H1 (cell line): ENCODE measurements around the gene KRTAP4-7. TPM values are rescaled to one million over a fixed set of nuclear protein-coding genes. Genes with fewer than 3 reads are reported as not detected.
"Not testable (repeated sequence)": the region's sequence is repeated elsewhere in the genome, so short reads cannot be mapped to it uniquely, and the experiment has no call there.

Source experiments
- CTCF ChIA-PET: fragments of 300-600 bp; sonication (Branson Sonifier 250); formaldehyde crosslinking; loops from one replicate; lab custom pipeline; 2021; ENCODE audit not compliant: partially characterized antibody; lab: Charles Lee
- POLR2A ChIA-PET: fragments of 300-600 bp; sonication (Branson Sonifier 250); formaldehyde crosslinking; loops from one replicate; lab custom pipeline; 2021; ENCODE audit warnings: inconsistent platforms; ENCODE audit not compliant: partially characterized antibody; lab: Charles Lee
- DNase-seq, 2 experiments: peaks; one replicate each; pipeline versions ENCODE4 v3.0.0 to v3.0.0-alpha.2; 2010 to 2022; ENCODE audit warnings: low spot score in 2 of 2, low read depth in 1 of 2, mixed read lengths in 1 of 2
- FAIRE-seq: peaks from 2 replicates; lab custom pipeline; 2011; peaks lifted over from hg19 to GRCh38; lab: Jason Lieb, UNC
- H2AFZ ChIP-seq: 2 replicates; pipeline ENCODE4 v1.8.1; 2012; ENCODE audit warnings: low read length, inconsistent platforms
- H2AK5ac ChIP-seq: 2 replicates; pipeline ENCODE4 v1.6.1; 2013; ENCODE audit warnings: low read depth, low read length
- H2BK120ac ChIP-seq: replicated peaks from 2 replicates; pipeline ENCODE3; 2013; ENCODE audit warnings: low read depth, low read length, inconsistent platforms
- H2BK12ac ChIP-seq: 2 replicates; pipeline ENCODE4 v1.6.1; 2013; ENCODE audit warnings: low read depth, low read length
- H2BK15ac ChIP-seq: 2 replicates; pipeline ENCODE4 v1.6.1; 2013; ENCODE audit warnings: low read length
- H2BK20ac ChIP-seq: 2 replicates; pipeline ENCODE4 v1.6.1; 2013; ENCODE audit warnings: low read length
- H2BK5ac ChIP-seq: 2 replicates; pipeline ENCODE4 v1.6.1; 2013; ENCODE audit warnings: low read depth, low read length
- H3K14ac ChIP-seq: 2 replicates; pipeline ENCODE4 v1.6.1; 2013; ENCODE audit warnings: inconsistent platforms; ENCODE audit not compliant: insufficient read length
- H3K18ac ChIP-seq: 2 replicates; pipeline ENCODE4 v1.6.1; 2013; ENCODE audit warnings: low read length; ENCODE audit errors: extremely low read depth
- H3K23ac ChIP-seq: 2 replicates; pipeline ENCODE4 v1.6.1; 2013; ENCODE audit warnings: inconsistent platforms; ENCODE audit not compliant: insufficient read length
- H3K23me2 ChIP-seq: 2 replicates; pipeline ENCODE4 v1.6.1; 2013; ENCODE audit warnings: low read depth, low read length
- H3K27ac ChIP-seq: 2 replicates; pipeline ENCODE4 v1.6.1; 2011; ENCODE audit warnings: low read depth, low read length, inconsistent platforms
- H3K27me3 ChIP-seq, 4 experiments: replicated peaks in 1 of 4; 1 replicate in 1 of 4; 2 replicates in 3 of 4; pipeline versions ENCODE4 v1.6.1 to v1.8.1; 2011 to 2013; ENCODE audit warnings: low read length in 3 of 4, mild to moderate bottlenecking in 3 of 4, inconsistent platforms in 2 of 4, mixed read lengths in 2 of 4, moderate library complexity in 1 of 4; ENCODE audit not compliant: control insufficient read depth in 3 of 4, insufficient read depth in 3 of 4; ENCODE audit errors: extremely low read depth in 1 of 4
- H3K36me3 ChIP-seq, 4 experiments: 2 replicates each; pipeline versions ENCODE4 v1.6.1 to v1.8.1; 2011 to 2013; ENCODE audit warnings: mild to moderate bottlenecking in 4 of 4, low read length in 3 of 4, moderate library complexity in 2 of 4, control low read depth in 1 of 4, inconsistent platforms in 1 of 4; ENCODE audit not compliant: insufficient read depth in 4 of 4, control insufficient read depth in 2 of 4
- H3K4ac ChIP-seq: replicated peaks from 2 replicates; pipeline ENCODE3; 2013; ENCODE audit warnings: low read length, low read depth, mixed read lengths, inconsistent platforms; ENCODE audit not compliant: insufficient read length
- H3K4me1 ChIP-seq, 4 experiments: replicated peaks in 1 of 4; 1 replicate in 1 of 4; 2 replicates in 3 of 4; pipeline versions ENCODE4 v1.6.1 to v1.8.1; 2011 to 2013; ENCODE audit warnings: low read length in 3 of 4, inconsistent platforms in 2 of 4, mixed read lengths in 1 of 4; ENCODE audit not compliant: insufficient read depth in 4 of 4, control insufficient read depth in 3 of 4
- H3K4me2 ChIP-seq, 2 experiments: 2 replicates each; pipeline versions ENCODE4 v1.6.1 to v1.8.1; 2011 to 2013; ENCODE audit warnings: low read depth in 2 of 2, low read length in 2 of 2, control low read depth in 1 of 2, inconsistent platforms in 1 of 2, mild to moderate bottlenecking in 1 of 2; ENCODE audit not compliant: insufficient read depth in 1 of 2
- H3K4me3 ChIP-seq, 4 experiments: fragments of 200-600, 300-600 bp in 1 of 4; sonication (generic), shearing (Covaris generic), sonication (Bioruptor Twin) in 1 of 4; 2 replicates each; pipeline versions ENCODE4 v1.5.1 to v1.8.1; 2011 to 2016; ENCODE audit warnings: low read length in 4 of 4, low read depth in 3 of 4, control low read depth in 2 of 4, inconsistent platforms in 2 of 4, mild to moderate bottlenecking in 2 of 4, mixed read lengths in 1 of 4, moderate library complexity in 1 of 4; ENCODE audit not compliant: insufficient read depth in 2 of 4; ENCODE audit errors: extremely low read depth in 1 of 4
- H3K56ac ChIP-seq: replicated peaks from 2 replicates; pipeline ENCODE3; 2013; ENCODE audit warnings: low read depth, mild to moderate bottlenecking, mixed read lengths, low read length, inconsistent platforms; ENCODE audit not compliant: insufficient read length
- H3K79me1 ChIP-seq: 2 replicates; pipeline ENCODE4 v1.6.1; 2013; ENCODE audit warnings: low read depth, low read length, control low read depth
- H3K79me2 ChIP-seq, 2 experiments: 2 replicates each; pipeline versions ENCODE4 v1.6.1 to v1.8.1; 2012 to 2013; ENCODE audit warnings: low read length in 2 of 2, mild to moderate bottlenecking in 2 of 2, inconsistent platforms in 1 of 2; ENCODE audit not compliant: insufficient read depth in 2 of 2, control insufficient read depth in 1 of 2
- H3K9ac ChIP-seq, 4 experiments: replicated peaks in 1 of 4; 1 replicate in 1 of 4; 2 replicates in 3 of 4; pipeline versions ENCODE4 v1.6.1 to v1.8.1; 2011 to 2013; ENCODE audit warnings: low read depth in 3 of 4, low read length in 3 of 4, control low read depth in 2 of 4, mild to moderate bottlenecking in 2 of 4, moderate library complexity in 2 of 4, inconsistent platforms in 1 of 4; ENCODE audit errors: extremely low read depth in 1 of 4
- H3K9me3 ChIP-seq, 2 experiments: 2 replicates each; pipeline versions ENCODE4 v1.6.1 to v1.8.1; 2012 to 2013; ENCODE audit warnings: mild to moderate bottlenecking in 2 of 2, moderate library complexity in 2 of 2, control low read depth in 1 of 2, inconsistent platforms in 1 of 2, low read depth in 1 of 2, low read length in 1 of 2, mixed read lengths in 1 of 2; ENCODE audit not compliant: insufficient read depth in 2 of 2
- H4K20me1 ChIP-seq, 2 experiments: replicated peaks in 1 of 2; 2 replicates each; pipeline versions ENCODE3 to v1.8.1; 2011 to 2013; ENCODE audit warnings: inconsistent platforms in 2 of 2, low read length in 2 of 2, mild to moderate bottlenecking in 1 of 2; ENCODE audit not compliant: insufficient read depth in 2 of 2, control insufficient read depth in 1 of 2
- H4K5ac ChIP-seq: 2 replicates; pipeline ENCODE4 v1.6.1; 2013; ENCODE audit warnings: low read length, low read depth, mixed read lengths, inconsistent platforms; ENCODE audit not compliant: insufficient read length
- H4K8ac ChIP-seq: 2 replicates; pipeline ENCODE4 v1.8.0; 2013; ENCODE audit warnings: mild to moderate bottlenecking, moderate library complexity, low read length, inconsistent platforms; ENCODE audit not compliant: insufficient read depth; ENCODE audit errors: extremely low read depth
- H4K91ac ChIP-seq: replicated peaks from 2 replicates; pipeline ENCODE3; 2013; ENCODE audit warnings: low read length, mixed read lengths, inconsistent platforms; ENCODE audit not compliant: insufficient read length
- WGBS, 2 experiments: shearing (Covaris generic) in 1 of 2; methylation state at CpG; one replicate each; pipeline versions ENCODE4 v1.1.6 to v1.1.7; 2013 to 2015; ENCODE audit warnings: low lambda C conversion rate in 2 of 2, mixed read lengths in 2 of 2, inconsistent platforms in 1 of 2, low coverage in 1 of 2, missing lambda C conversion rate in 1 of 2; ENCODE audit not compliant: insufficient replicate concordance in 2 of 2, insufficient coverage in 1 of 2, insufficient read length in 1 of 2; ENCODE audit errors: extremely low coverage in 1 of 2, missing lambda C conversion rate in 1 of 2; 5-methylcytosine and 5-hydroxymethylcytosine counted together
- polyA plus RNA-seq, 7 experiments: library from polyadenylated mRNA; depleted of rRNA in 3 of 7; stranded (reverse) in 5 of 7; unstranded in 2 of 7; fragments of >200 nt in 5 of 7; fragments of 200-250 nt in 2 of 7; gene quantifications; 1 replicate in 5 of 7; 2 replicates in 1 of 7; 4 replicates in 1 of 7; pipeline versions ENCODE4 v1.2.1 to v1.2.3, GENCODE V29; 2011 to 2013; ENCODE audit warnings: missing spikeins in 2 of 7, mixed read lengths in 2 of 7
- total RNA-seq: library from RNA; stranded (reverse); fragmentation: NEBNext Ultra II Directional; extraction: Animal tissue kit (Norgen Biotek cat#: 25700); gene quantifications from 2 replicates; pipeline ENCODE4 v1.2.1, GENCODE V29; 2021

Gene KRTAP4-7
- total and polyA plus RNA-seq, 2 of the 8 experiments (the other 6 are each of a cell fraction or from before 2014, with no cell fraction given): not detected

GRCh38 chr17:41108728-41109386 is 24.9 kb downstream of the KRTAP4-7 start:
- H3K4me2 ChIP-seq, H3K36me3 ChIP-seq, CTCF ChIA-PET, H3K4me1 ChIP-seq, H3K14ac ChIP-seq, H2BK12ac ChIP-seq, H3K23ac ChIP-seq, H3K79me1 ChIP-seq, POLR2A ChIA-PET, H4K5ac ChIP-seq, H2BK20ac ChIP-seq, H3K56ac ChIP-seq, H3K4ac ChIP-seq, H4K91ac ChIP-seq, H4K20me1 ChIP-seq, H3K23me2 ChIP-seq, H3K27ac ChIP-seq, H2BK5ac ChIP-seq, H2BK120ac ChIP-seq, H3K27me3 ChIP-seq, FAIRE-seq, H2AK5ac ChIP-seq, DNase-seq, H3K18ac ChIP-seq, H3K9ac ChIP-seq, H4K8ac ChIP-seq, H2BK15ac ChIP-seq, H2AFZ ChIP-seq, H3K4me3 ChIP-seq, H3K79me2 ChIP-seq: not testable (repeated sequence)
- peaks cover 8 to 27% of the 10 kb centered on the region in 2 experiments for H3K9me3 ChIP-seq
- WGBS, 2 experiments: 0% methylated on average over 1 of the region's 1 CpG; no CpG with 5 or more reads in 1 of the 2 experiments
